ENCODE data around the gene TNS3. TPM values are rescaled to one million over a fixed set of nuclear protein-coding genes. Genes with fewer than 3 reads are reported as not detected.

The TNS3 gene
- total and polyA plus RNA-seq, 4 donors = 40.5 to 140 (median 86.7) TPM

DNA sequence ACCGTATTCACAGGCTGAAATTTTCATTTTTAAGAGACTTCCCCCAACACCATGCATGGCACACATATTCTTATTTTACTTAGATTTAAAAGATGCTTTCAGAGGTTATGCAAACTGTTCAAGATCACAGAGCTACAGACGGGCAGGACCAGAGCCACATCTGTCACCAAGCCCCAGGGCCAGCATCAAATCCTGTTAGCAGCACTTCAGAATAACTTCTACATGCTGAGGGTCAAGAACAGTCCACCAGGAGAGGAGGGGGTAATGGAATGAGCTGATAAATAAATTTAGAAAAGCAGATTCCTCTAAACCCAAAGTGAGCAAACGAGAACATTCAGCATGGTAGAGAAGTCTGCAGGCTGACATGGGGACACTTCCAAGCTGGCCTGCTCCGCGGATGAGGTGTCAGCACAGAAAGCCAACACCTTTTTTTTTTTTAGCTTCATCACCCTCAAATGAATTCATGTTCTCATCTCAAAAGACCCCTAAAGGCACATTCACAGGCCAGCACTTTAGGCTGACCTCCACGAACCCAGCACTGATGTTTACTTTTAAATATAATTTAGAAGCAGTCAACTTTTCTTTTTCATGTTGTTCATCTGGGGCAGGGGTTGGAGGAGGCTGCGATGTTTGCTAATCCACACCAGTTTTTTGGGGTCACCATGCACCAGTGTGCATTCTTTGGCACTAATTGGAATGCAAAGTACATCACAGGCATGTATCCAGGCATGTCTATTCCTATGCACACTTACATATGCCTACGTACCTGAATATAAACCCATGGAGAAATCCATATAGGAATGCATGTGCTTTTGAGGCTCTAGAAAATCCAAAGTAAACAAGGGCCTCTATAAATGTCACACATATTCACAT is 249.0 kb downstream of the TNS3 start:
- intact Hi-C loops (cut with DNase I) = no loop called here
- WGBS, 2 donors = 50 to 67% methylated on average over 8 of the region's 8 CpGs
- H3K36me3 ChIP-seq (ENCODE audit: control insufficient read depth in 1 of 2, insufficient read depth in 2 of 2, low read length in 1 of 2) = no peaks in the 10 kb centered on the region
- ATAC-seq (ENCODE audit: low FRiP score) (no peak), DNase-seq (peak in 1 of 2 donors; percentile 38)
- no peaks in the 10 kb centered on the region for H3K27me3 ChIP-seq (ENCODE audit: control insufficient read depth in 1 of 2, insufficient read depth in 2 of 2, low read length in 1 of 2)
- H3K4me1 ChIP-seq (ENCODE audit: control insufficient read depth in 1 of 2, insufficient read depth in 2 of 2, low read length in 2 of 2) = peaks cover 4 to 5% of the 10 kb centered on the region in 2 donors
- H3K9me3 ChIP-seq (ENCODE audit: control insufficient read depth, low read length) = no peaks in the 10 kb centered on the region
- H3K27ac ChIP-seq (ENCODE audit: low read depth in 1 of 2, low read length in 2 of 2) = no peak overlapping the region
- H3K4me3 ChIP-seq (ENCODE audit: low read length in 2 of 2) = no peak overlapping the region

DNA sequence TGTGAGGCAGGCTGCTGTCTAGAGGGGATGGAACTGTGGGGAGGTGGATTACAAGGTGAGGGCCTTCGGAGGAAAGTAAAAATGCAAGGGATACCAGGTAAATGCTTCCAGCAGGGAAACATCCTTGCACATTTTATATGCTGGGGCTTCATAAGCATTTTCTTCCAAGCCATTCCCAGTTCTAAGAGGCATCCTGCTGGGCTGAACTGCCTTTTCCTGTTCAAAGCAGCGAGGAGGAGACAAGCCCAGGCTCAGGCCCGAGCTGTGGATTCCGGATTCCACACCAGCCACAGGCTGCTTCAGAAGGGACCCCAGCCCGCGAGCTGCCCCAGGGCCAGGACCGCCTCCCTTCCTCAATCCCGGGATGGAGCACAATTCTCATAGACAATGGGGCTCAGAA is 249.7 kb downstream of the TNS3 start:
- Histone ChIP-seq H3K9me3 (ENCODE audit: control insufficient read depth, low read length) (no peaks in the 10 kb centered on the region), H3K27me3 (ENCODE audit: control insufficient read depth in 1 of 2, insufficient read depth in 2 of 2, low read length in 1 of 2) (no peaks in the 10 kb centered on the region), H3K4me3 (ENCODE audit: low read length in 2 of 2) (no peak overlapping the region), H3K4me1 (ENCODE audit: control insufficient read depth in 1 of 2, insufficient read depth in 2 of 2, low read length in 2 of 2) (peaks cover 4 to 5% of the 10 kb centered on the region in 2 donors), H3K36me3 (ENCODE audit: control insufficient read depth in 1 of 2, insufficient read depth in 2 of 2, low read length in 1 of 2) (no peaks in the 10 kb centered on the region), H3K27ac (ENCODE audit: low read depth in 1 of 2, low read length in 2 of 2) (no peak overlapping the region)
- intact Hi-C loops (cut with DNase I) = no loop called here
- DNase-seq (peak in 1 of 2 donors; percentile 48), ATAC-seq (ENCODE audit: low FRiP score) (no peak)
- 77 to 82% methylated on average over 8 of the region's 8 CpGs for WGBS, 2 donors

DNA sequence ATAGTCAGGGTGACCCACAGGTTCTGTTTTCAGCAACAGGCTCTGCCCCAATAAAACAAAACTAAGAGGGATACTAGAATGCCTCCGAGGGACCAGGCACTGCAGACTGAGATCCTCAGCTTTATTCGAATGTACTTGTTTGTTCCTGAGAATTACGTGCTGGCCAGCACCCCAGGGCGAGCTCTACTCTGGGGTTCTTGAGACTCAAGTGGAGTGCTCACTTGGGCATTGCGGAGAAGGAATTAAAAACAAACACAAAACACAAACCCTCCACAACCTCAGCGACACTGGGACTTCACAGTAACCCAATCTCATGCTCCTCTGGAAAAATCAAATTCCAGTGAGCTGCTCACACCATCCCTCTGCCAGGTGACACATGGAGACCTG is 250.7 kb downstream of the TNS3 start:
- peaks cover 4 to 5% of the 10 kb centered on the region in 2 donors for H3K4me1 ChIP-seq (ENCODE audit: control insufficient read depth in 1 of 2, insufficient read depth in 2 of 2, low read length in 2 of 2)
- ATAC-seq (ENCODE audit: low FRiP score) (no peak), DNase-seq (peak in 1 of 2 donors; percentile 27)
- no peaks in the 10 kb centered on the region for H3K9me3 ChIP-seq (ENCODE audit: control insufficient read depth, low read length)
- no peak overlapping the region for H3K4me3 ChIP-seq (ENCODE audit: low read length in 2 of 2)
- intact Hi-C loops (cut with DNase I) = no loop called here
- no peaks in the 10 kb centered on the region for H3K27me3 ChIP-seq (ENCODE audit: control insufficient read depth in 1 of 2, insufficient read depth in 2 of 2, low read length in 1 of 2)
- no peak overlapping the region for H3K27ac ChIP-seq (ENCODE audit: low read depth in 1 of 2, low read length in 2 of 2)
- H3K36me3 ChIP-seq (ENCODE audit: control insufficient read depth in 1 of 2, insufficient read depth in 2 of 2, low read length in 1 of 2) = no peaks in the 10 kb centered on the region
- 85 to 89% methylated on average over 6 of the region's 6 CpGs for WGBS, 2 donors

DNA sequence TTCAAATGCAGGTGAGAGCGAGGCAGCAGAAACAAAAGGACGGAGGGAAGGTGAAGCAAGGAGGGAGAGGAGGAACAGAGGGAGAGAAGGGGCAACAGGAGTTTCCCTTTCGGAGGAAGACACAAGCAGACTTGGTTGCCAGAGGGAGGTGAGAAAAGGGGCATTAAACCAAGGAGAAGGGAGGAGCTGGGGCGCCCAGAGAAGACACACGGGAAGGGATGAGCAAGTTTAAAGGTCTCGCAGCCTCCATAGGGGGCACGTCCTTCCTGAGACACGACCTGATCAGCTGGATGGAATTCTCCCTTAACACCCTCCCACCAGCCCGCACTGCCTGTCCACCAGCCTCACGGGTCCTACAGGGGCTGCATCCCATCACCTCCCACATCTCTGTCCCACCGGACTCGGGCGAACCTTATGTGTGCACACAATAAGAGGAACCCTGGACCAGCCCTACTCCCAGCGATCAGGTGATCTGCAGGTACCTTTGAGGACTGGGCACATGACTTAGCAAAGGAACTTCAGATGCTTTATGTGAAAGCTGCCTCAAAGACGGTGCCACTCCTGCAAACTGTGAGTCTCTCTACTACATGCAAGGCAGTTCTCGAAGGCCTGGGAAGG is 251.2 kb downstream of the TNS3 start:
- H3K4me3 ChIP-seq (ENCODE audit: low read length in 2 of 2) = no peak overlapping the region
- H3K27me3 ChIP-seq (ENCODE audit: control insufficient read depth in 1 of 2, insufficient read depth in 2 of 2, low read length in 1 of 2) = no peaks in the 10 kb centered on the region
- H3K36me3 ChIP-seq (ENCODE audit: control insufficient read depth in 1 of 2, insufficient read depth in 2 of 2, low read length in 1 of 2) = no peaks in the 10 kb centered on the region
- ATAC-seq (ENCODE audit: low FRiP score) = no peak
- DNase-seq = peak in 1 of 2 donors; percentile 40
- H3K27ac ChIP-seq (ENCODE audit: low read depth in 1 of 2, low read length in 2 of 2) = no peak overlapping the region
- H3K4me1 ChIP-seq (ENCODE audit: control insufficient read depth in 1 of 2, insufficient read depth in 2 of 2, low read length in 2 of 2) = peaks cover 4 to 5% of the 10 kb centered on the region in 2 donors
- intact Hi-C loops (cut with DNase I) = no loop called here
- 90 to 91% methylated on average over 16 of the region's 16 CpGs for WGBS, 2 donors
- no peaks in the 10 kb centered on the region for H3K9me3 ChIP-seq (ENCODE audit: control insufficient read depth, low read length)

DNA sequence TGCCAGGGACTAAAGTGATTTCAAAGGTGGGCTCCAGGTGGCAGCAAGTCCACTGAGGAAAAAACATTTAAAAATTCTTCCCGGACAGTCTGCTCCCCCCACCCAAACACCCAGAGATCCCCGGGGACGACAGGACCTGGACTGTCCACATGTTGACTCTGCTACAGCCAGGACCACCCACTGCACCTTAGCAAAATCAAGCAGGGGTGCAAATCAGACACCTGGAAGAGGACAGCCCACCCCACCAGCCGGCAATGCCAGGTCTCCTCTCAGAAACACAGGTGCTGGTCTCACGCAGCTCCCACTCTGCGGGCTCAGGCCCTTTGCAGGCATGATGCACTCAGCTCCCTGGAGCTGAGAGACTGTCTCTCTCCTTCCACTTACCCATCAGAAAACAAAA is 251.9 kb downstream of the TNS3 start:
- intact Hi-C loops (cut with DNase I) = no loop called here
- WGBS, 2 donors = 66 to 75% methylated on average over 6 of the region's 6 CpGs
- Histone ChIP-seq H3K27me3 (ENCODE audit: control insufficient read depth in 1 of 2, insufficient read depth in 2 of 2, low read length in 1 of 2) (no peaks in the 10 kb centered on the region), H3K9me3 (ENCODE audit: control insufficient read depth, low read length) (no peaks in the 10 kb centered on the region), H3K4me1 (ENCODE audit: control insufficient read depth in 1 of 2, insufficient read depth in 2 of 2, low read length in 2 of 2) (peaks cover 4 to 5% of the 10 kb centered on the region in 2 donors), H3K36me3 (ENCODE audit: control insufficient read depth in 1 of 2, insufficient read depth in 2 of 2, low read length in 1 of 2) (no peaks in the 10 kb centered on the region), H3K27ac (ENCODE audit: low read depth in 1 of 2, low read length in 2 of 2) (no peak overlapping the region), H3K4me3 (ENCODE audit: low read length in 2 of 2) (no peak overlapping the region)
- DNase-seq (peak in 1 of 2 donors; percentile 42), ATAC-seq (ENCODE audit: low FRiP score) (no peak)

DNA sequence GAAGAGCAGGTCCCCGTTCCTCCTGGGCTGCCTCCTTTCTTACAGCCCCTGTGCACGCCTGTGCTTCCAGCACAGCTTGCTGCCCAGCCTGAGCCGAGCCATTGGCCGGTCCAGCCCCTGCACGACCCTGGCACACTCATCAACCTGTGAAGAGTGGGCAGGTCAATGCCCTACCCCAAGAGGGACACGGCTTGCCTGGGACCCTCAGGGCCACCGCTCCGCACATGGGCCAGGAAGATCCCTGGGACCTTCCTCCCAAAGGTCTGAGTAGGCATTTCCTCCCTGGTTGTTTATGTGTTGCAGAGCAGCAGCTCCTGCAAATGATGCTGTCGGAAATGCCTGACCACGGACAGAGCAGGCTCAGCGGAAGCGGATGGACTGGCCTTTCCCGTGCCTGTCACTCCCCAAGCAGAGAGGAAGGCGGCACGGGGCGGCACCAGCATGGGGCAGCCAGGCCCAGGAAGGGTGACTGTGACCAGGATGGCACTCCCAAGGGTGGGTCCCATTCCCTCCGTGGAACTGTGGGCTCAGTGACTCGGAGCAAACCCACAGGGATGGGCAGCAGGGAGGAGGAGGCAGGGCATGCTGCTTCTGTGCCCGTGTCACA is 252.5 kb downstream of the TNS3 start:
- Histone ChIP-seq H3K4me1 (ENCODE audit: control insufficient read depth in 1 of 2, insufficient read depth in 2 of 2, low read length in 2 of 2) (peaks cover 4 to 5% of the 10 kb centered on the region in 2 donors), H3K4me3 (ENCODE audit: low read length in 2 of 2) (no peak overlapping the region), H3K36me3 (ENCODE audit: control insufficient read depth in 1 of 2, insufficient read depth in 2 of 2, low read length in 1 of 2) (no peaks in the 10 kb centered on the region), H3K27me3 (ENCODE audit: control insufficient read depth in 1 of 2, insufficient read depth in 2 of 2, low read length in 1 of 2) (no peaks in the 10 kb centered on the region), H3K9me3 (ENCODE audit: control insufficient read depth, low read length) (no peaks in the 10 kb centered on the region), H3K27ac (ENCODE audit: low read depth in 1 of 2, low read length in 2 of 2) (peak overlapping the region in 1 of 2 donors; percentile 55)
- ATAC-seq (ENCODE audit: low FRiP score) (no peak), DNase-seq (peak in 1 of 2 donors; percentile 68)
- intact Hi-C loops (cut with DNase I) = no loop called here
- 86 to 87% methylated on average over 19 of the region's 19 CpGs for WGBS, 2 donors

DNA sequence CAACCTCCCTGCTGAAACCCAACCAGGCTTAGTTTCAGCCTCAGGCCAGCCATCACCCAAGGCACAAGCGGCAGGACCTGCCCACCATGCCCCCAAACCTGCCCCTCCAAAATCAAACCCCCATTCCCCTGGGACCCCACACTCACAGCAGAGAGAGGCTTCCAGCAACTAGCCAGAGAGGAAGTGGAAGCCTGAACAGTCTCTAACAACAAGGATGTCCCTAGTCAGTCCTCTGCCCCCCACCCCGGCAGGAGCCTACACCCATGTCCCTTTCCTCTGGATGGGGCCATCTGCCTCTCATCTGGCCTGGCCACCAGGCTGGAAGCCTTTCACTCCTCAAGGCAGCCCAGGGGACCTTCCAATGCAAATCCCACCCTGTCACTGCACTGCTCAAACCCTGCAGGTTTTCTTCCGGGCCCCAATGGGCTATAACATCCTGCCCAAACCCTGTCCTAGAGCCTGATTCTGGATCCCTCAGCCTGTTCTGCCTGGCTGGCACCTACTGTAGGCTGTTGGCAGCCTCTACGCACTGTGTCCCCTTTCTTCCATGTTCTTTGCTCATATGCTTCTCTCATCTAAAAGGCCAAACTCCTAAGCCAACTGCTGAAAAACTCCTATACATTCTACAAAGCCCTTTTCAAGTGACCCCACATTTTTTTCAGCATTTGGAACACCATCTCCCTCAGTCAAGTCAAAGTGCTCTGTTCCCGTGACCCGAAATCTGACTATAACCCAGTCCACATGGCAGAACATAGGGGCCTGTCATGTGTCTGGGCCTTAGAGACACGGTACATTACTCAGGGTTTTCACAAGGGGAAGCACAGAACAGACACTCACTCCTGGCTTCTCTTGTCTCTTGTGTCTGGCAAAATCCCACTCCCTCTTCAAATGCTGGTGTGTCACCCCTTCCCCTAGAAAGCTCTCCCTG is 253.3 kb downstream of the TNS3 start:
- peak overlapping the region; percentile 6 to 87 for H3K27ac ChIP-seq (ENCODE audit: low read depth in 1 of 2, low read length in 2 of 2)
- intact Hi-C loops (cut with DNase I) = no loop called here
- ATAC-seq (ENCODE audit: low FRiP score) = peak; percentile 45
- H3K4me1 ChIP-seq (ENCODE audit: control insufficient read depth in 1 of 2, insufficient read depth in 2 of 2, low read length in 2 of 2) = peaks cover 4 to 5% of the 10 kb centered on the region in 2 donors
- H3K27me3 ChIP-seq (ENCODE audit: control insufficient read depth in 1 of 2, insufficient read depth in 2 of 2, low read length in 1 of 2) = no peaks in the 10 kb centered on the region
- no peaks in the 10 kb centered on the region for H3K9me3 ChIP-seq (ENCODE audit: control insufficient read depth, low read length)
- DNase-seq = peak in 1 of 2 donors; percentile 19
- no peaks in the 10 kb centered on the region for H3K36me3 ChIP-seq (ENCODE audit: control insufficient read depth in 1 of 2, insufficient read depth in 2 of 2, low read length in 1 of 2)
- no peak overlapping the region for H3K4me3 ChIP-seq (ENCODE audit: low read length in 2 of 2)
- WGBS, 2 donors = 50% methylated on average over 7 of the region's 7 CpGs

Measured in aorta (tissue), 5 donors.